ENCODE results near the gene GNG11.

The GNG11 gene

GRCh38 chr7:93883917-93884345 is 37.6 kb upstream of the GNG11 start:
- no peak for TF ChIP-seq CTCF (IDR thresholded peaks at IDR 0.05; ENCODE audit: extremely low read depth, insufficient read depth, missing control alignments)
- DNase-seq (ENCODE audit: low spot score) = no peak
- in situ Hi-C loops (cut with MboI; ENCODE audit: low pct_unique_long_range_greater_than_20kb, low sequenced_read_pairs, unreplicated experiment) = loop anchor here (25.0 kb wide), 1 partner anchor 503 kb away; the partner anchor contains the start of gene COL1A2

GRCh38 chr7:93884541-93884940 is 37.0 kb upstream of the GNG11 start:
- DNase-seq (ENCODE audit: low spot score) = no peak
- no peak for TF ChIP-seq CTCF (IDR thresholded peaks at IDR 0.05; ENCODE audit: extremely low read depth, insufficient read depth, missing control alignments)
- in situ Hi-C loops (cut with MboI; ENCODE audit: low pct_unique_long_range_greater_than_20kb, low sequenced_read_pairs, unreplicated experiment) = loop anchor here (25.0 kb wide), 1 partner anchor 503 kb away; the partner anchor contains the start of gene COL1A2

GRCh38 chr7:93889261-93889660 is 32.3 kb upstream of the GNG11 start:
- TF ChIP-seq CTCF (IDR thresholded peaks at IDR 0.05; ENCODE audit: extremely low read depth, insufficient read depth, missing control alignments) = no peak
- no peak for DNase-seq (ENCODE audit: low spot score)
- in situ Hi-C loops (cut with MboI; ENCODE audit: low pct_unique_long_range_greater_than_20kb, low sequenced_read_pairs, unreplicated experiment) = loop anchor here (25.0 kb wide), 1 partner anchor 498 kb away; the partner anchor contains the start of gene COL1A2

- no peak for DNase-seq (ENCODE audit: low spot score)
- peak; percentile 6 for TF ChIP-seq CTCF (IDR thresholded peaks at IDR 0.05; ENCODE audit: extremely low read depth, insufficient read depth, missing control alignments)
- in situ Hi-C loops (cut with MboI; ENCODE audit: low pct_unique_long_range_greater_than_20kb, low sequenced_read_pairs, unreplicated experiment) = loop anchor here (25.0 kb wide), 1 partner anchor 497 kb away; the partner anchor contains the start of gene COL1A2
Observed at GRCh38 chr7:93890041-93890463, 31.5 kb upstream of the GNG11 start.

GRCh38 chr7:93890464-93891068 is 31.0 kb upstream of the GNG11 start, which contains the start of gene TFPI2:
Gene TFPI2, minus strand, starts transcription at chr7:93890753. Its CDS starts 75 bp downstream, at chr7:93890678.
- in situ Hi-C loops (cut with MboI; ENCODE audit: low pct_unique_long_range_greater_than_20kb, low sequenced_read_pairs, unreplicated experiment) = loop anchor here (25.0 kb wide), 1 partner anchor 497 kb away; the partner anchor contains the start of gene COL1A2

GRCh38 chr7:93894426-93894825 is 27.1 kb upstream of the GNG11 start:
- DNase-seq (ENCODE audit: low spot score) = no peak
- TF ChIP-seq CTCF (IDR thresholded peaks at IDR 0.05; ENCODE audit: extremely low read depth, insufficient read depth, missing control alignments) = no peak
- in situ Hi-C loops (cut with MboI; ENCODE audit: low pct_unique_long_range_greater_than_20kb, low sequenced_read_pairs, unreplicated experiment) = loop anchor here (25.0 kb wide), 1 partner anchor 493 kb away; the partner anchor contains the start of gene COL1A2

More at GRCh38 chr7:93890464-93891068, 31.0 kb upstream of the GNG11 start, which contains the start of gene TFPI2:
- TF ChIP-seq CTCF (IDR thresholded peaks at IDR 0.05; ENCODE audit: extremely low read depth, insufficient read depth, missing control alignments) = no peak
- peak; percentile 31 for DNase-seq (ENCODE audit: low spot score)

Data from GM13977 (cell line).